ENCODE measurements around the gene HYPK.

The HYPK gene

DNA sequence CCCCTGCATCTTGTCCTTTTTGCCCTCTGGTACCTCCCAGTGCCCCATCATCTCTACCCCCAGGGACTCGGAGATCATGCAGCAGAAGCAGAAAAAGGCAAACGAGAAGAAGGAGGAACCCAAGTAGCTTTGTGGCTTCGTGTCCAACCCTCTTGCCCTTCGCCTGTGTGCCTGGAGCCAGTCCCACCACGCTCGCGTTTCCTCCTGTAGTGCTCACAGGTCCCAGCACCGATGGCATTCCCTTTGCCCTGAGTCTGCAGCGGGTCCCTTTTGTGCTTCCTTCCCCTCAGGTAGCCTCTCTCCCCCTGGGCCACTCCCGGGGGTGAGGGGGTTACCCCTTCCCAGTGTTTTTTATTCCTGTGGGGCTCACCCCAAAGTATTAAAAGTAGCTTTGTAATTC, 6.8 kb upstream of the HYPK start:
- no peak overlapping the region for H2AFZ ChIP-seq (ENCODE audit: low read depth, low read length)
- H3K27me3 ChIP-seq (ENCODE audit: control insufficient read depth in 1 of 2, insufficient read depth in 1 of 2, low read length in 2 of 2) = no peaks in the 10 kb centered on the region
- no peak overlapping the region for H3K14ac ChIP-seq (ENCODE audit: low read length in 2 of 2)
- peak overlapping the region in 1 of 2 experiments; percentile 4 for H3K4ac ChIP-seq (ENCODE audit: low read depth in 1 of 2, low read length in 2 of 2)
- H3K18ac ChIP-seq (ENCODE audit: low read depth in 1 of 2, low read length in 2 of 2) = no peak overlapping the region
- peaks cover 8% of the 10 kb centered on the region for H3K79me1 ChIP-seq (replicated peaks; ENCODE audit: low read length, poor library complexity, severe bottlenecking)
- H2BK5ac ChIP-seq (ENCODE audit: low read depth, low read length, poor library complexity, severe bottlenecking) = no peak overlapping the region
- H3K9me3 ChIP-seq (ENCODE audit: control insufficient read depth, low read length) = no peaks in the 10 kb centered on the region
- H3K4me1 ChIP-seq (ENCODE audit: control insufficient read depth, insufficient read depth, low read depth, low read length) = peaks cover 25% of the 10 kb centered on the region
- H4K8ac ChIP-seq (ENCODE audit: low read length) = no peak overlapping the region
- H2AK5ac ChIP-seq (ENCODE audit: low read length, severe bottlenecking) = no peak overlapping the region
- H3K23ac ChIP-seq (ENCODE audit: low read length in 2 of 2) = peak overlapping the region in 1 of 2 experiments; percentile 47
- H3K36me3 ChIP-seq (ENCODE audit: control insufficient read depth in 1 of 2, insufficient read depth in 2 of 2, low read depth in 1 of 2, low read length in 2 of 2) = peaks cover 30 to 52% of the 10 kb centered on the region in 2 experiments
- no peak overlapping the region for H2BK120ac ChIP-seq (ENCODE audit: low read depth, low read length)
- H3K4me3 ChIP-seq (ENCODE audit: insufficient read depth in 1 of 2, low read depth in 1 of 2, low read length in 2 of 2) = peak overlapping the region in 1 of 2 experiments; percentile 96
- no peak overlapping the region for H2BK15ac ChIP-seq (ENCODE audit: low read depth, poor library complexity, severe bottlenecking)
- no peak overlapping the region for H3K27ac ChIP-seq (ENCODE audit: low read length, poor library complexity, severe bottlenecking)
- peak overlapping the region; percentile 100 for H3K9ac ChIP-seq (ENCODE audit: low read length)
- H4K91ac ChIP-seq (ENCODE audit: low read length) = no peak overlapping the region
- H3K4me2 ChIP-seq (ENCODE audit: low read length, poor library complexity, severe bottlenecking) = peak overlapping the region; percentile 72
- no peak for DNase-seq
- 90% methylated on average over 10 of the region's 10 CpGs for WGBS
- peak overlapping the region in 1 of 2 experiments; percentile 10 for H2BK12ac ChIP-seq (ENCODE audit: low read length in 2 of 2)

DNA sequence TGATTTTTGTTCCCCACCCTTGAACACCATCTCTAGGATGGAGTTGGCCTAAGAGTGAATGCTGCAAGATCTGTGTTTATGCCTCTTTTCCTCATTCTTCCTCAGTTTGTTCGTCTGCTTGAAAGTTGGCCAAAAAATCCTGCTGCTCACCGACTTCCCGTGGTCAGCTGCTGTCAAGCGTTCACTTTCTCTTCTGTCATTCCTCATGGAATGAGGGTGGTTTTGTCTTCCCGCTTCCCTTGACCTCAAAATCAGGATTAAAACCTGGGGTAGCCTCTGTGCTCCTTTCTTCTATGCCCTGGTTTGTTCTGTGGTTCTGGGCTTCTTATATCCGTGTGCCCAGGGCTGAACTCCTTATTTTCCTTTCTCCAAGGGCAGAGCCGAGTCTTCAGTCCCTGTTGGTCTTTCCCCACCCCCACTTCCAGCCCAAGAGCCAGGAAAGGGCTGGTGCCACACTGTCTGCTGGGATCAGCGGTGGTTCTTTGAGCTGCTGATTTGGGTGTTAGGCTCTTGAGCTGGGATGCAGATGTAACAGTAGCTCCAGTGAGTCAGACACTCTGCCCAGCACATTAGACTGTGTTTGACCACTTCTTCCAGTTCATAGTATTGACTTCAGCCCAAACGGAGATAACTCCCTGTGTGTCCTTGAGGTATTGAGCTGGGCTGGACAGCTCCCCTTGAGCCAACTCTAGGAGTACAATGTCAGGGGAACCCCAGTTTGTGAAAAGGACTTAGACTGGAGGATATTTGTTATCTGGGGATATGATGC, 5.9 kb upstream of the HYPK start:
- no peak overlapping the region for H2BK5ac ChIP-seq (ENCODE audit: low read depth, low read length, poor library complexity, severe bottlenecking)
- peak overlapping the region; percentile 100 for H3K9ac ChIP-seq (ENCODE audit: low read length)
- peaks cover 8% of the 10 kb centered on the region for H3K79me1 ChIP-seq (replicated peaks; ENCODE audit: low read length, poor library complexity, severe bottlenecking)
- WGBS = 83% methylated on average over 8 of the region's 9 CpGs
- DNase-seq = peak; percentile 75
- H3K4ac ChIP-seq (ENCODE audit: low read depth in 1 of 2, low read length in 2 of 2) = peak overlapping the region in 1 of 2 experiments; percentile 24
- no peak overlapping the region for H3K23ac ChIP-seq (ENCODE audit: low read length in 2 of 2)
- H3K18ac ChIP-seq (ENCODE audit: low read depth in 1 of 2, low read length in 2 of 2) = no peak overlapping the region
- H3K14ac ChIP-seq (ENCODE audit: low read length in 2 of 2) = no peak overlapping the region
- no peak overlapping the region for H3K4me2 ChIP-seq (ENCODE audit: low read length, poor library complexity, severe bottlenecking)
- peak overlapping the region in 1 of 2 experiments; percentile 96 for H3K4me3 ChIP-seq (ENCODE audit: insufficient read depth in 1 of 2, low read depth in 1 of 2, low read length in 2 of 2)
- H2BK15ac ChIP-seq (ENCODE audit: low read depth, poor library complexity, severe bottlenecking) = no peak overlapping the region
- no peak overlapping the region for H4K8ac ChIP-seq (ENCODE audit: low read length)
- H3K9me3 ChIP-seq (ENCODE audit: control insufficient read depth, low read length) = no peaks in the 10 kb centered on the region
- no peak overlapping the region for H2BK12ac ChIP-seq (ENCODE audit: low read length in 2 of 2)
- no peak overlapping the region for H4K91ac ChIP-seq (ENCODE audit: low read length)
- no peak overlapping the region for H2AFZ ChIP-seq (ENCODE audit: low read depth, low read length)
- H2AK5ac ChIP-seq (ENCODE audit: low read length, severe bottlenecking) = no peak overlapping the region
- peaks cover 38 to 60% of the 10 kb centered on the region in 2 experiments for H3K36me3 ChIP-seq (ENCODE audit: control insufficient read depth in 1 of 2, insufficient read depth in 2 of 2, low read depth in 1 of 2, low read length in 2 of 2)
- peaks cover 25% of the 10 kb centered on the region for H3K4me1 ChIP-seq (ENCODE audit: control insufficient read depth, insufficient read depth, low read depth, low read length)
- no peak overlapping the region for H3K27ac ChIP-seq (ENCODE audit: low read length, poor library complexity, severe bottlenecking)
- no peaks in the 10 kb centered on the region for H3K27me3 ChIP-seq (ENCODE audit: control insufficient read depth in 1 of 2, insufficient read depth in 1 of 2, low read length in 2 of 2)
- H2BK120ac ChIP-seq (ENCODE audit: low read depth, low read length) = no peak overlapping the region

DNA sequence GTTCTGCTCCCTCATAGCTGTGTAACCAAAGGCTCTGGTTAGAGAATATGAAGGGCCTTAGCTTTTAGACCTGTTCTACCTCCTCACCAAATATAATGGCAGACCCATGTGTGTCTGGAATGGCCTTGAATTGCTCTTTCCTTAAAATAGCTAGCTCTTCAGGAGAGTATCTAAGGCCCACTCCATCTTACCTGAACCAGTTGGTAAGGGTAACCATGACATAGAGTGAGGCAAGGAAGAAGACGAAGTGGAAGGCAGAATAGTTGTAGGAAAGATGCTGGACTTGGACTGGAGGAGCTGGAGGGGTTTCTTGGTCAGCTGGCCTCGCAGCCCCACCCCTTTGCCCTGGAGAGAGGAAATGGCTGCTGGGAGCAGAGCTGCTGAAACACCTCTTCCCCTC, 5.2 kb upstream of the HYPK start:
- H2BK120ac ChIP-seq (ENCODE audit: low read depth, low read length) = no peak overlapping the region
- peak overlapping the region in 1 of 2 experiments; percentile 96 for H3K4me3 ChIP-seq (ENCODE audit: insufficient read depth in 1 of 2, low read depth in 1 of 2, low read length in 2 of 2)
- H2AK5ac ChIP-seq (ENCODE audit: low read length, severe bottlenecking) = no peak overlapping the region
- H4K8ac ChIP-seq (ENCODE audit: low read length) = no peak overlapping the region
- DNase-seq = no peak
- H3K4me1 ChIP-seq (ENCODE audit: control insufficient read depth, insufficient read depth, low read depth, low read length) = peaks cover 31% of the 10 kb centered on the region
- H3K4me2 ChIP-seq (ENCODE audit: low read length, poor library complexity, severe bottlenecking) = no peak overlapping the region
- no peak overlapping the region for H3K4ac ChIP-seq (ENCODE audit: low read depth in 1 of 2, low read length in 2 of 2)
- peaks cover 8% of the 10 kb centered on the region for H3K79me1 ChIP-seq (replicated peaks; ENCODE audit: low read length, poor library complexity, severe bottlenecking)
- WGBS = 90% methylated on average over 2 of the region's 2 CpGs
- no peak overlapping the region for H3K23ac ChIP-seq (ENCODE audit: low read length in 2 of 2)
- H2BK15ac ChIP-seq (ENCODE audit: low read depth, poor library complexity, severe bottlenecking) = no peak overlapping the region
- H2AFZ ChIP-seq (ENCODE audit: low read depth, low read length) = no peak overlapping the region
- H3K9ac ChIP-seq (ENCODE audit: low read length) = no peak overlapping the region
- H4K91ac ChIP-seq (ENCODE audit: low read length) = no peak overlapping the region
- no peak overlapping the region for H3K18ac ChIP-seq (ENCODE audit: low read depth in 1 of 2, low read length in 2 of 2)
- H2BK12ac ChIP-seq (ENCODE audit: low read length in 2 of 2) = no peak overlapping the region
- H3K27me3 ChIP-seq (ENCODE audit: control insufficient read depth in 1 of 2, insufficient read depth in 1 of 2, low read length in 2 of 2) = no peaks in the 10 kb centered on the region
- no peaks in the 10 kb centered on the region for H3K9me3 ChIP-seq (ENCODE audit: control insufficient read depth, low read length)
- H3K36me3 ChIP-seq (ENCODE audit: control insufficient read depth in 1 of 2, insufficient read depth in 2 of 2, low read depth in 1 of 2, low read length in 2 of 2) = peaks cover 46 to 67% of the 10 kb centered on the region in 2 experiments
- H3K27ac ChIP-seq (ENCODE audit: low read length, poor library complexity, severe bottlenecking) = no peak overlapping the region
- no peak overlapping the region for H2BK5ac ChIP-seq (ENCODE audit: low read depth, low read length, poor library complexity, severe bottlenecking)
- H3K14ac ChIP-seq (ENCODE audit: low read length in 2 of 2) = no peak overlapping the region

DNA sequence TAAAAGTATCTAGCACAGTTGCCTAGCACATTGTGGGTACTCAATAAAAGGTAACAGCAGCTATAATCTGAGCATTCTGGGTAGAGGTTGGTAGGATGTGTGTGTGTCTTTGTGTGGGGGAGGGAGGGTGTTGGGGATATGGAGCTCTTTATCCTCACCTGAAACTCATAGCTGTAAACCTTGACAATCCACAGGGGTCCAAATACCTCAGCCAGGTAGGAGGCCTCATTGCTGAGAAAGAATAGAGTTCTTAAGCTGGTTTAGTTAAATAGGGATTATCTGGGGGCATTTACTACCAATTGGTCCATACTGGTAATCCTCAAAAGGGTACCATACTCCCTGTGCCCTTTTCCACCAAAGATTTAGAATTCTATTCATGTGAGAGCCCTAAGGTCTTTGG, 4.4 kb upstream of the HYPK start:
- no peak overlapping the region for H4K8ac ChIP-seq (ENCODE audit: low read length)
- H3K4me2 ChIP-seq (ENCODE audit: low read length, poor library complexity, severe bottlenecking) = no peak overlapping the region
- H3K4me3 ChIP-seq (ENCODE audit: insufficient read depth in 1 of 2, low read depth in 1 of 2, low read length in 2 of 2) = no peak overlapping the region
- H3K4ac ChIP-seq (ENCODE audit: low read depth in 1 of 2, low read length in 2 of 2) = no peak overlapping the region
- peaks cover 46 to 68% of the 10 kb centered on the region in 2 experiments for H3K36me3 ChIP-seq (ENCODE audit: control insufficient read depth in 1 of 2, insufficient read depth in 2 of 2, low read depth in 1 of 2, low read length in 2 of 2)
- no peak overlapping the region for H2BK120ac ChIP-seq (ENCODE audit: low read depth, low read length)
- H3K27ac ChIP-seq (ENCODE audit: low read length, poor library complexity, severe bottlenecking) = no peak overlapping the region
- H3K14ac ChIP-seq (ENCODE audit: low read length in 2 of 2) = no peak overlapping the region
- H2BK5ac ChIP-seq (ENCODE audit: low read depth, low read length, poor library complexity, severe bottlenecking) = no peak overlapping the region
- no peak overlapping the region for H3K23ac ChIP-seq (ENCODE audit: low read length in 2 of 2)
- no peak overlapping the region for H2AFZ ChIP-seq (ENCODE audit: low read depth, low read length)
- H4K91ac ChIP-seq (ENCODE audit: low read length) = no peak overlapping the region
- no peak overlapping the region for H2BK12ac ChIP-seq (ENCODE audit: low read length in 2 of 2)
- H3K9me3 ChIP-seq (ENCODE audit: control insufficient read depth, low read length) = no peaks in the 10 kb centered on the region
- no peak overlapping the region for H2BK15ac ChIP-seq (ENCODE audit: low read depth, poor library complexity, severe bottlenecking)
- peaks cover 8% of the 10 kb centered on the region for H3K79me1 ChIP-seq (replicated peaks; ENCODE audit: low read length, poor library complexity, severe bottlenecking)
- H3K9ac ChIP-seq (ENCODE audit: low read length) = no peak overlapping the region
- peaks cover 31% of the 10 kb centered on the region for H3K4me1 ChIP-seq (ENCODE audit: control insufficient read depth, insufficient read depth, low read depth, low read length)
- H3K18ac ChIP-seq (ENCODE audit: low read depth in 1 of 2, low read length in 2 of 2) = no peak overlapping the region
- no peak for DNase-seq
- H3K27me3 ChIP-seq (ENCODE audit: control insufficient read depth in 1 of 2, insufficient read depth in 1 of 2, low read length in 2 of 2) = no peaks in the 10 kb centered on the region
- H2AK5ac ChIP-seq (ENCODE audit: low read length, severe bottlenecking) = no peak overlapping the region

Measured in mesenchymal stem cell (in vitro differentiated cells and primary cell).